ENCODE results near the gene D2HGDH. TPM values are rescaled to one million over a fixed set of nuclear protein-coding genes. Genes with fewer than 3 reads are reported as not detected.

D2HGDH gene
- 15.3 and 17.8 TPM in 2 replicates for total RNA-seq (ENCODE audit: low replicate concordance)

GRCh38 chr2:241734467-241735208 is at the start of gene D2HGDH:
TSS of gene D2HGDH (plus strand) at chr2:241734630. CDS start at chr2:241735225, 595 bp downstream.

GRCh38 chr2:241686650-241687425 is 47.6 kb upstream of the D2HGDH start, which contains the start of gene DTYMK:
TSS of gene DTYMK (minus strand) at chr2:241686815. CDS start at chr2:241686783, 32 bp downstream.

DNA sequence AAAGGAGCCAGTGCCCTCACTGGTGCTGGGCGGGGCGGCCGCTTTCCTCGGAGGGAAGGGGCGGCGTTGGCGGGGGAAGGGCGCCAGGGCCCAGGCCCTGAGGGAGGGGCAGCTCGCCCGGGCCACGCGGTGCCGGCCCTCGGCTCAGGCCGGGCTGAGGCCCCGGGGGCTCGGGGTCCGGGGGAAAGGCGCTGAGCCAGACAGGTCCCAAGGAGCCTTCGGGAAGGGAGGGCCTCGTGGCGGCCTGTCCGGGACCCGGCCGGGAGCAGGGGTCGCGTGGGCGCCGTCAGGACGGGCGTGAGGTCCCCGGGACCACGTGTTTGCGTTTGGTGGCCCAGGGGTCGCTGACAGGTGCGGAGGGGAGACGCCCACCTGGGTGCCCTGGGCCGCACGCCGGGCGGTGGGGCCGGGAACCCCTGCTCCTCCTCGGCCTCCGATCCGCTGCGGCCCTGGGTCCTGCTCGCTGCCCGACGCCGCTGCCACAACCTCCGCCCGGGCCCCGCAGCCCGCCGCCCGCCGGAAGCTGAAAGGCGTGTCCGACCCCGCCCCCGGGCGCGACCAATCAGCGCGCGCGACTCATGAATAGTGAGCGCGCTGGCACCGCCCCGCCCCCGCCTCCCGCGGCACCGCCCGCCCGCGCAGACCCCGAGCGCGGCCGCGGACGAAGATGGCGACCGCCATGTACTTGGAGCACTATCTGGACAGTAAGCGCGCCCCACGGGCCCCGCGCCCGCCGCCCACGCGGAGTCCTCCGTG is 32.9 kb upstream of the D2HGDH start, which contains the start of gene ING5:
TSS of gene ING5 (plus strand) at position 641 of the 756 bp plus-strand sequence. CDS start at position 668, 27 bp downstream.

GRCh38 chr2:241776336-241777169 is 42.1 kb downstream of the D2HGDH start, which contains the start of gene GAL3ST2:
TSS of gene GAL3ST2 (plus strand) at chr2:241776822. CDS start at chr2:241776956, 134 bp downstream.

GRCh38 chr2:241808721-241809382 is 74.4 kb downstream of the D2HGDH start, which contains the start of gene NEU4:
TSS of gene NEU4 (plus strand) at chr2:241809193. CDS start at chr2:241814485, 5,292 bp downstream.

Other genes with a start within 250 kb of the D2HGDH start
- gene STK25, start 226.0 kb upstream of the D2HGDH start, total RNA-seq (ENCODE audit: low replicate concordance): 181 and 244 TPM in 2 replicates
- gene BOK, start 175.9 kb upstream of the D2HGDH start, total RNA-seq (ENCODE audit: low replicate concordance): 4.9 and 13.5 TPM in 2 replicates
- 37.7 and 44.8 TPM in 2 replicates for gene THAP4, start 97.5 kb upstream of the D2HGDH start, total RNA-seq (ENCODE audit: low replicate concordance)
- gene ATG4B, start 96.9 kb upstream of the D2HGDH start, total RNA-seq (ENCODE audit: low replicate concordance): 70.1 and 97.0 TPM in 2 replicates
- 8.2 and 20.8 TPM in 2 replicates for gene DTYMK, start 47.8 kb upstream of the D2HGDH start, total RNA-seq (ENCODE audit: low replicate concordance)
- 16.3 and 31.9 TPM in 2 replicates for gene ING5, start 32.6 kb upstream of the D2HGDH start, total RNA-seq (ENCODE audit: low replicate concordance)
- gene GAL3ST2, start 42.2 kb downstream of the D2HGDH start, total RNA-seq (ENCODE audit: low replicate concordance): 0.23 TPM in 1 of 2 replicates, not detected in the other
- gene NEU4, start 74.6 kb downstream of the D2HGDH start, total RNA-seq (ENCODE audit: low replicate concordance): not detected in 2 replicates
- gene PDCD1, start 124.3 kb downstream of the D2HGDH start, total RNA-seq (ENCODE audit: low replicate concordance): not detected in 2 replicates
- not detected in 2 replicates for gene RTP5, start 135.1 kb downstream of the D2HGDH start, total RNA-seq (ENCODE audit: low replicate concordance)

All from smooth muscle cell of the coronary artery (primary cell).